ENCODE measurements around the gene GBGT1. TPM values are rescaled to one million over a fixed set of nuclear protein-coding genes. Genes with fewer than 3 reads are reported as not detected.

The GBGT1 gene
- total and polyA plus RNA-seq, 2 donors (not counting 1 experiment from before 2014, with no cell fraction given): 19.6 to 52.7 TPM

DNA sequence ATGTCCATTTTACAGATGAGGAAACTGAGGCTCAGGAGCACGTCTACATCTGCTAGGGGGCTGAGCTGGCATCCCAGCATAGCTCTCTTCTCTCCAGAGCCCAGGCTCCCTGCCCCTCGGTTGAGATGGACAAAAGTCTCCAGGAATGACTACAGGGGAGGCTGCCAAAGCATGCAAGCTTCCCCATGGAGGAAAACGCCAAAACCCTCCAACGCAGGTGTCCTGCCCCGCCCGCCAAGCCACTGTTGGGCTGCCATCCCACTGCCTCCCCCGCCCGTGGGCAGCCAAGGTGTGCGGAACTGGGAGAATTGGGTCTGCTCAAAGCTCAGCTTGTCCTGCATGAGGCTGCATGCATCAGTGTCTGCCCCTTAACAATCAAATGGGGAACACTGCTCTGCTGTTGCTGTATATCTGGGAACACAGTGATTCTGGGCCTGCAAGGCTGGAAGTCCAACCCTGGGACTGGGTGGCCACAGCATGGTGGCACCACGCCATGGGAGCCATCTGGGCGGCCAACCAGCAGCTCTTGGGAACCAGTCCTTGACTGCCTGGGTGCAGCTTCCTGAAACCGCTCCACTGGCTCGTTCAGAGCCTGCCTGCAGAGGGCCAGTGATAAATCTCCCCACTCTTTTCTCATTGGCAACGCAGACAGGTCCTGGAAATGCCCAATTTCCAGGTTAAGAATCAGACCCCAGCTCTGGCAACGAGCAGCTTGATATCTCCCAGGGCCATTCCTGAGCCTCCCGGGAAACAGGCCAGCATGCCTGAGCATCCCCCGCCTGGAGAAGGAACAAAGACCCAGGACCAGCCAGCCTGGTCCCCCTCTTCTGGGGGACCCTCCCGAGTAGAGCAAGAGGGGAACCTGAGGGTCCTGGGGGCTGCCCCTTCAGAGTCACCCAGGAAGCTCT lies 46.2 kb downstream of the GBGT1 start:
- POLR2A ChIA-PET: interaction anchor here (0.5 to 2.9 kb wide), 3 partner anchors 8 to 16 kb away, joined by 3 to 12 read pairs (median 6); no protein-coding TSS in a partner anchor
- H3K27ac Mint-ChIP-seq: peak overlapping the region; percentile 71

More for the DNA sequence above, 46.2 kb downstream of the GBGT1 start:
- Histone ChIP-seq H3K79me2 (ENCODE audit: control insufficient read depth, insufficient read depth, low read length) (peaks cover 74% of the 10 kb centered on the region), H3K9ac (ENCODE audit: low read length) (no peak overlapping the region), H3K4me2 (replicated peaks; ENCODE audit: low read depth, low read length, poor library complexity, severe bottlenecking) (no peak overlapping the region), H3K4me3 (ENCODE audit: control extremely low read depth in 1 of 5, extremely low read depth in 1 of 5, insufficient read depth in 1 of 5, low read depth in 2 of 5, low read length in 4 of 5) (no peak overlapping the region), H2AFZ (ENCODE audit: insufficient read depth, low read depth, low read length, poor library complexity, severe bottlenecking) (no peak overlapping the region), H3K36me3 (replicated peaks in 1 of 2; ENCODE audit: control extremely low read depth in 1 of 2, control insufficient read depth in 1 of 2, extremely low read depth in 1 of 2, insufficient read depth in 2 of 2, low read length in 1 of 2) (no peaks in the 10 kb centered on the region), H3K4me1 (ENCODE audit: control insufficient read depth in 2 of 2, insufficient read depth in 2 of 2, low read length in 2 of 2) (peaks cover 57 to 71% of the 10 kb centered on the region in 2 donors), H4K20me1 (ENCODE audit: control insufficient read depth, insufficient read depth, low read length, poor library complexity, severe bottlenecking) (peaks cover 64% of the 10 kb centered on the region), H3K27ac (ENCODE audit: low read length in 2 of 2) (no peak overlapping the region), H3K27me3 (replicated peaks in 1 of 4; ENCODE audit: control extremely low read depth in 1 of 4, control insufficient read depth in 3 of 4, insufficient read depth in 4 of 4, low read length in 3 of 4) (no peaks in the 10 kb centered on the region), H3K9me3 (ENCODE audit: control extremely low read depth in 1 of 3, control insufficient read depth in 2 of 3, insufficient read depth in 1 of 3, low read length in 2 of 3) (no peaks in the 10 kb centered on the region)
- Mint-ChIP-seq H3K4me1 (peaks cover 74% of the 10 kb centered on the region), H3K4me3 (peak overlapping the region; percentile 41), H3K9me3 (ENCODE audit: insufficient read depth) (no peaks in the 10 kb centered on the region), H3K27me3 (no peaks in the 10 kb centered on the region)
- TF ChIP-seq, protein P1, sequence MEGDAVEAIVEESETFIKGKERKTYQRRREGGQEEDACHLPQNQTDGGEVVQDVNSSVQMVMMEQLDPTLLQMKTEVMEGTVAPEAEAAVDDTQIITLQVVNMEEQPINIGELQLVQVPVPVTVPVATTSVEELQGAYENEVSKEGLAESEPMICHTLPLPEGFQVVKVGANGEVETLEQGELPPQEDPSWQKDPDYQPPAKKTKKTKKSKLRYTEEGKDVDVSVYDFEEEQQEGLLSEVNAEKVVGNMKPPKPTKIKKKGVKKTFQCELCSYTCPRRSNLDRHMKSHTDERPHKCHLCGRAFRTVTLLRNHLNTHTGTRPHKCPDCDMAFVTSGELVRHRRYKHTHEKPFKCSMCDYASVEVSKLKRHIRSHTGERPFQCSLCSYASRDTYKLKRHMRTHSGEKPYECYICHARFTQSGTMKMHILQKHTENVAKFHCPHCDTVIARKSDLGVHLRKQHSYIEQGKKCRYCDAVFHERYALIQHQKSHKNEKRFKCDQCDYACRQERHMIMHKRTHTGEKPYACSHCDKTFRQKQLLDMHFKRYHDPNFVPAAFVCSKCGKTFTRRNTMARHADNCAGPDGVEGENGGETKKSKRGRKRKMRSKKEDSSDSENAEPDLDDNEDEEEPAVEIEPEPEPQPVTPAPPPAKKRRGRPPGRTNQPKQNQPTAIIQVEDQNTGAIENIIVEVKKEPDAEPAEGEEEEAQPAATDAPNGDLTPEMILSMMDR (IDR thresholded peaks at IDR 0.05): no peak
- TF ChIP-seq EZH2 (IDR thresholded peaks at IDR 0.05; ENCODE audit: borderline replicate concordance, insufficient read depth, low read depth, low read length, poor library complexity, severe bottlenecking): no peak
- no peak for ATAC-seq (ENCODE audit: low read depth)
- intact Hi-C loops (cut with micrococcal nuclease): loop anchor here (10.0 kb wide), 1 partner anchor 357 kb away; the partner anchor contains the start of gene SLC2A6
- CTCF ChIA-PET: interaction anchor here (1.1 to 26.5 kb wide), 5 partner anchors 12 to 31 kb away, joined by 3 to 599 read pairs (median 6); no protein-coding TSS in a partner anchor
- WGBS (ENCODE audit: insufficient coverage): 92% methylated on average over 18 of the region's 18 CpGs
- no peak for DNase-seq

Data from B cell (primary cell).